GF-D8 (cell line): ENCODE measurements around the gene NEMP1.
"Not testable (repeated sequence)": the region's sequence is repeated elsewhere in the genome, so short reads cannot be mapped to it uniquely, and the experiment has no call there.

ENCODE experiments used
- DNase-seq: peaks from one replicate; lab custom pipeline; 2025; lab: John Stamatoyannopoulos, UW

The NEMP1 gene

GRCh38 chr12:57057067-57057751, 21.4 kb downstream of the NEMP1 start:
- DNase-seq, result no peak

DNA sequence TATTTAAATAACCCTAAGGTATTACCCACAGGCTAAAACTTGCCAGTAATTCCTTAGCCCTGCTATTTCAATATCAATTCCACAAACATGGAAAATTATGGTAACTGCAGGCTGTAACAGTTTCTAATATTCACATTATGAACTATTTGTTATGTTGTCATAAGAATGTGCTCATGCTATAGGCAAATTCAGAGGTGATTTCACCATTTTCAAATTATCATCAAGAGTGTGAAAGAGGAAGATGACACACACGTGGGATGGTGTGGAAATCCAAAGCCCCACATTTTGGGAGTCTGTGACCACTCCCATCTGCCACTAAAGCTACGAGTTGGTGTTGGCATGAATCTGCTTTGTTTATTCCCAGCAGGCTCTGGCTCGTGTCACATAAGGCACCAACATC, 22.8 kb downstream of the NEMP1 start:
- DNase-seq, result no peak

GRCh38 chr12:57053901-57054300, 24.7 kb downstream of the NEMP1 start:
- not testable (repeated sequence) for DNase-seq

DNA sequence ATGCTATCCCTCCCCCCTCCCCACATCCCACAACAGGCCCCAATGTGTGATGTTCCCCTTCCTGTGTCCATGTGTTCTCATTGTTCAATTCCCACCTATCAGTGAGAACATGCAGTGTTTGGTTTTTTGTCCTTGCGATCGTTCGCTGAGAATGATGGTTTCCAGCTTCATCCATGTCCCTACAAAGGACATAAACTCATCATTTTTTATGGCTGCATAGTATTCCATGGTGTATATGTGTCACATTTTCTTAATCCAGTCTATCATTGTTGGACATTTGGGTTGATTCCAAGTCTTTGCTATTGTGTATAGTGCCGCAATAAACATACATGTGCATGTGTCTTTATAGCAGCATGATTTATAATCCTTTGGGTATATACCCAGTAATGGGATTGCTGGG, 25.4 kb downstream of the NEMP1 start:
- not testable (repeated sequence) for DNase-seq

- no peak for DNase-seq
These were observed 27.6 kb downstream of the NEMP1 start for GRCh38 chr12:57051011-57051410.

DNA sequence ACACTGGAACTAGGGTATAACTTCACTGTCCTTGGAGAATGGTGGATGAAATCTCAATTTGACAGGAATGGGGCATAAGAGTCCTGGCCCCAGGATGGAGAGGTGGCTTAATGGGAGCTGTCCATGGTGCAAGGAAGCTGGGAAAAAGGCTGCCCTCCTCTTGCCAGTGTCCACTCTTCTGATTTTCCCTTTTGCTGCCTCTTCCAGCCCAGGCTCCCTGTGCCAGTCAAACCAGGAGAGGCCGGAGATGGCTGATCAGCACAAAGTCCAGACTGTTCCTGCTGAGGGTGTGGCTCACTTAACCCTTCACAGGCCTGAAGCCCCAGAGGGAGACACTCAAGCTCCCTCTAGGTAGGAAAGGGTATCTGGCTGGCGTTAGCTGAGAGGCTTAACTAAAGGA, 28.7 kb downstream of the NEMP1 start, which contains the start of gene MYO1A:
Gene MYO1A (minus strand): TSS at position 240 of the 400 bp plus-strand sequence. CDS start 1,806 bp downstream, outside the sequence.
- DNase-seq, result no peak

DNA sequence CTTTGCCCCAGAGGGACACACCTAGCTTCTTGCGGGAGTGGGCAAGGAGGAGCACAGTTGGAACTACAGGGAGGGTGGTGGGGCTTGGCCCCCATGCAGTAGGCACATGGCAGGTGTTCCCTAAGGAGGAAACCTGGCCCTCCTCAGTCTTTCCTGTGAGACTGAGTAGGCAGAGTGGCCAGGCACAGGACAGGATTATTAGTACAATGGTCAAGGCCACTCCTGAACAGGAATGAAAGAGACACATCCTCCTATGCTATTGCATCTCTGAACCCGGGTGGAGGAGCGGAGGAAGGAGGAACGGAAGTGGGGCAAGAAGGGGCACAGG, 29.5 kb downstream of the NEMP1 start:
- DNase-seq, result no peak

GRCh38 chr12:57048423-57049118, 30.0 kb downstream of the NEMP1 start:
- no peak for DNase-seq

DNA sequence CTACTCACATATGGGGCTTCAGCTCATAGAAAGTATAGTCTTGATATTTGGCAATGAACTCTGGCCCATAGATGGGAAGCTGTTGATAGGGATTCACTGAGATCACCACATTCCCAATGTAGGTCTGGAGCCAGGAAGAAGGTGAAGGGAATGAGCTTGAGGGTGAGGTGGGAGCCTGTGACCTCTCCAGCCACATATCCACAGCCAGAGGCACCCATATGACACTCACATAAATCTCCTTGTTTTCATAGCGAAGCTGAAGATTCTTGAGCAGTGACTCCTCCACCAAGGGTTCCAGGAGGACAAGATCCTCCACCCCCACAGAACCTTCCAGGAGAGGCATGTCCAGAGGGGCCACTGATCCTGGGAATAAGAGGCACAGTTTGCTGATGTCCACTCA, 30.6 kb downstream of the NEMP1 start:
- DNase-seq, result no peak

DNA sequence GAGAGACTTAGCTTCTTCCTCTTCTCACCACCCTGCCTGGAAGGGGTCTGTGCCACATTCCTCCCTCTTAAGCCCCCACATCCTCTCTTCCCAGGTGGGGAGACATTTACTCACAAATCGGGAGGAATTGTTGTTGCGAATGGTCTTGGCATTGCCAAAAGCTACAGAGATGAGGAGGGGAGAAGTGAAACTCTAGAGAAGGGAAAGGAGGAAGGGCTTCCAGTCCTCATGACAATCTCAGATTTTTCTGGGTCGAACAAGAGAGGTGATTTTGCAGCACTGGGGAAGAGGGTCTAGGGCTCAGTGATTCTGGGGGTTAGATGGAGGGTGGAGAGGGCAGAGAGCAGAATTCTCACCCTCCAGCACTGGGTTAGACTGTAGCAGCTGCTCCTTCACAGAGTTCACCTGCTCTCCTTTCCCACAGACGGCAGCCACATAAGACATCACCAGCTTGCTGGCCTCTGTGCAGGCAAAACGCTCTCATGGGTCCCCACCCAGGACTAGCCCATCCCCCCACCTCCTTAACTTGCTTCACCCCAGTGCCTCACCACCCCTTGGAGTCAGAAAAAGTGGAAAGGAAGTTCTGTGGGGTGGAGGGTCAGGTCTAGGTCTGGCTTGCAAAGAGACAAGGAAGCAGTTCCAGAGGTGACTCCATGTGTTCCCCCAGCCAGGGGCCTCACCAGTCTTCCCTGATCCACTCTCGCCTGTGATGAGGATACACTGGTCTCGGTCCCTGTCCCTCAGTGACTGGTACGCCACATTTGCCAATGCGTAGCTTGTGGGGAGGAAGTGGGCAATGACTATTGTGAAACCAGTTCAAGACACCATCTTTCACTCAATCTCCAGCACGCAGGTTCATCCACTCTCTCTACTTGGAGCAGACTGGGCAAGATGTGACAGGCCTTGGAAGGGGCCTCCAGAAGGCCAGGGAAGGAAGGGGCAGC, 31.4 kb downstream of the NEMP1 start:
- peak; percentile 10 for DNase-seq

DNA sequence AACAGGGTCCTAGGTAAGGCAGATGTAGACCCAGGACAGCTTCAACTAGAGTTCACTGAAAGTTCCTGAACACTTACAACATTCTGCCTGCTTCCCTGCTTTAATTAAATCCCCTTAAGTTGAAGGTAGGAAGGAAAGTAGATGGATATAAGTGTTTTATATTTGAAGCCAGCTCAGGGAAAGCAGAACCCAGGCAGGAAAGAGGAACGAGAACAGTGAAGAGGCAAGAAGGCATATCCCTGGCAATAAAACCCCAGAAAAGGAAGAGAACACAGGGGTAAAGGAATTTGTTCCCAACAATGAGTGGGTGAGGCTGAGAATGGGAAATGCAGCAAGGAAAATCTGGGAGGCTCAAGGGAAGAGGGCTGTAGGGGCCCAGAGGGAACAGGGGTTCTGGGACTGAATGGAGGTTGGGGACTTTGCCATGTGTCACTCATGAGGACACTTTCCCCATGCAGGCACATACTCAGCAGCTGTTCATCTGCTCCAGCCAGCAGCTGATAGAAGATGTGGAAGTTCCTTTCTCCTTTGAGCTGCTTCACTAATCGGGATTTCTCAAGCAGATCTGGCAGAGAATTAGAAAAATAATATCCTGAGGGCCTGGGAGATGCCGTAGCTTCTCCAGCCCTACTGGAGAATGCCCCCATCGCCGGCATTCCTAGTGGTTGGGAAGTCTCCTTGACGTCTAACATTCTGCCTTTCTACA, 32.4 kb downstream of the NEMP1 start:
- DNase-seq, result no peak

GRCh38 chr12:57044889-57045288, 33.7 kb downstream of the NEMP1 start:
- DNase-seq, result no peak

GRCh38 chr12:57044468-57044867, 34.1 kb downstream of the NEMP1 start:
- no peak for DNase-seq

- no peak for DNase-seq
These were observed 35.9 kb downstream of the NEMP1 start for GRCh38 chr12:57042695-57043094.

DNA sequence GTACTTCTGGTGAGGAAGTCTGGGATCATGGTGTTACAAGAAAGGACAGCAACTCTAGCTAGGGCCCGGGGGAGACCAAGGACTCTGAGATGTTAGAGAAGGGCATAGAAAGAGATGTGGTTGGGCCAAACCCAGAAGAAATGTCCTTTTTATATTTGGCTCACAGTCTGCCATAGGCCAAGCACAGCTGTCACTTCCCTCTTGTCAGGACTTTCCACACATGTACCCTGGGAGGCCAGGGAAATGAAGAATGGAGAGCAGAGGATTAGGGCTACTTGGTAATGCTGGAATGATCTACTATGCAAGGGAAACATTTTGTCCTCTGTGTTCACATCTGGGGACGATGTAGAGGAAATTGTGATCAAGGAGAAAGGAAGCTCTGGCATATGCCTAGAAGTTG, 37.8 kb downstream of the NEMP1 start:
- DNase-seq, result no peak

- no peak for DNase-seq
These were observed 38.4 kb downstream of the NEMP1 start for GRCh38 chr12:57040211-57040610.

DNA sequence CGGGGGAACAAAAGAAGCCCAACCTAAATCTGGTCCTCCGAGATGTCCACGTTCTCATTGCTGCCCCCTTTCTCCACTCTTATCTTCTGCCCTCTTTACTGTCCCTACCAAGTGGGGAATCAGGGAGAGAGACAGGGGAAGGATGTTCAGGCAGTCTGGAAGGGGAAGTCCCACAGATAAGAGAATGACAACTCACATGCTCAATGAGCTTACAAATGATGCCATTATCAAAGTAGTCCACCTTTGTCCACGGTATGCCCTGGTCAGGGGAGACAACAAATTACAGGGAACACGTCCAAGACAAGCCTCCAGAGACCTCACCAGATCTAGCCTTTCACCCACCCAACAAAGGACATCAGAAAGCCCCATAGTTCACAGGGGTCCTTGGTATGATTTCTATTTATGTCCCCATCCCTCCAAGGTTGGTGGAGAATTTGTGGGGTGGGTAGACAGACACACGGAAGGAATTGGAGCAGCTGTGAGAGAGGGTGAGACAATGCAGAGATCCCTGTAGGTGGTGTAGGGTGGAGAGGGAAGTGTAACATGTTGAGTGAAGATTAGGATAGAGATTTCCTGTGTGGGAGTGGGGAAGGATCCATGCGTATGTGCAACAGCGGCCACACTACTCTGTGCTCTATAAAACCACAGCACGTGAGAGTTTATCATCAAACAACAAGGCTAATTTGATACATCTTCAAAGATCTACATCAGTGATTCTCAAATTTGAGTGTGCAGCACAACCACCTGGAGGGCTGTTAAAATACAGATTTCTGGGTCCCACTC, 39.4 kb downstream of the NEMP1 start:
- no peak for DNase-seq

- no peak for DNase-seq
These were observed 41.3 kb downstream of the NEMP1 start for GRCh38 chr12:57037264-57037663.

DNA sequence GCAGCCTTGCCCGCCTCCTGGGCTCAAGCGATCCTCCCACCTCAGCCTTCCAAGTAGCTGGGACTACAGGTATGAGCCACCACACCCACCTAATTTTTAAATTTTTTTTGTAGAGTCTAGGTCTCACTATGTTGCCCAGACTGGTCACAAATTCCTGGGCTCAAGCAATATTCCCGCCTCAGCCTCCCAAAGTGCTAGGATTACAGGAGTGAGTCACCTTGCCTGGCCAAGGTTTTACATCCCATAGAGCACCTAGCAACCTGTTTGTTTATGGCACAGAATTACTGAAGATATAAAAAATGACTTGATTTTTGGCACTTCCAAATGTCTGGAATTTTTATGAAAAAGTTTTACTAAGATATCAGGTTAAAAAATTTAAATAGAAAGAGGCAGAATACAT, 45.2 kb downstream of the NEMP1 start:
- DNase-seq, result no peak

DNA sequence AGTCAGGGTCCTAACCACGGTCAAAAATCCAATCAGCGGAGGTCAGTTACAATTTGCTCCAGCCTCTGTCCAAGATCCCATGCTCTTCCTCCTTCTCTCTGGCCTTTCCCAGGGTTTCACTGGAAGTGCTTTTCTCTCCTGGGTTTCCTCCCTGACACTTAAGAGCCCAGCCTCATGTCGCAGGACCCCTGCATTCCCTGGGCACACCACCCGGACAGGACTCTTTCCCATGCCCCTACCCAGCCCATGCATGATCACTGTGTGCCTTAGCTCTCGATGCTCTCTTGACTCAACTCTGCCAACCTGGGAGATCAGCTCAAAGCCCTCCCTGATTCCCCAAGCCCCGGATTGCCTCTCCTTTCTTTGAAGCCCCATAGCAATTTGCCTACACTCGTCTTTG, 46.8 kb downstream of the NEMP1 start:
- DNase-seq, result no peak

- DNase-seq, result no peak
These were observed 47.4 kb downstream of the NEMP1 start for GRCh38 chr12:57031138-57031725.
